Activated CD8-positive, alpha-beta T cell treated with anti-CD3 and anti-CD28 coated beads, Interleukin-2, amount 10 ng/mL, durations not matched to agents 7 days and 5 days (primary cell): Measurements from ENCODE around the gene PARD3. TPM values are rescaled to one million over a fixed set of nuclear protein-coding genes. Genes with fewer than 3 reads are reported as not detected.

Experiments
- ATAC-seq: fragments of 150-1000 bp; cut with Tn5 transposase; one replicate; pipeline ENCODE4 v1.10.0; 2021; ENCODE audit warnings: moderate library complexity
- CTCF ChIA-PET: fragments of 350-600 bp; sonication (Branson Sonifier 250); formaldehyde crosslinking; loops from one replicate; lab custom pipeline; 2021; ENCODE audit warnings: antibody characterized with exemption; lab: Charles Lee
- POLR2A ChIA-PET: fragments of 350-600 bp; sonication (Branson Sonifier 250); formaldehyde crosslinking; loops from one replicate; lab custom pipeline; 2021; ENCODE audit warnings: antibody characterized with exemption; lab: Charles Lee
- DNase-seq: peaks from one replicate; pipeline ENCODE4 v3.0.0-alpha.2; 2020
- H3K27ac Mint-ChIP-seq: one replicate; pipeline ENCODE4 v1.8.0; 2021; ENCODE audit warnings: mild to moderate bottlenecking, mixed read lengths
- H3K27me3 Mint-ChIP-seq: one replicate; pipeline ENCODE4 v1.8.0; 2021; ENCODE audit warnings: low read depth, mixed read lengths
- H3K36me3 Mint-ChIP-seq: one replicate; pipeline ENCODE4 v1.8.0; 2021; ENCODE audit warnings: low read depth, mixed read lengths
- H3K4me1 Mint-ChIP-seq: one replicate; pipeline ENCODE4 v1.8.0; 2021; ENCODE audit warnings: low read depth, mixed read lengths
- H3K4me3 Mint-ChIP-seq: one replicate; pipeline ENCODE4 v1.8.0; 2021; ENCODE audit warnings: mild to moderate bottlenecking, mixed read lengths
- H3K9me3 Mint-ChIP-seq: one replicate; pipeline ENCODE4 v1.8.0; 2022; ENCODE audit warnings: mixed read lengths; ENCODE audit not compliant: insufficient read depth
- total RNA-seq, 2 experiments: library from RNA; stranded (reverse); gene quantifications; one replicate each; pipeline ENCODE4 v1.2.3, GENCODE V29; 2021

Gene PARD3
- total RNA-seq, 2 experiments from 2014 or later = 0.63 to 0.68 TPM

GRCh38 chr10:34252111-34252510 lies 563.0 kb downstream of the PARD3 start:
- H3K36me3 Mint-ChIP-seq = no peaks in the 10 kb centered on the region
- no peak overlapping the region for H3K27ac Mint-ChIP-seq
- CTCF ChIA-PET = no interaction called here
- DNase-seq (no peak), ATAC-seq (no peak)
- H3K4me3 Mint-ChIP-seq = no peak overlapping the region
- no peaks in the 10 kb centered on the region for H3K27me3 Mint-ChIP-seq
- POLR2A ChIA-PET = no interaction called here
- H3K9me3 Mint-ChIP-seq = no peaks in the 10 kb centered on the region
- peaks cover 7% of the 10 kb centered on the region for H3K4me1 Mint-ChIP-seq

DNA sequence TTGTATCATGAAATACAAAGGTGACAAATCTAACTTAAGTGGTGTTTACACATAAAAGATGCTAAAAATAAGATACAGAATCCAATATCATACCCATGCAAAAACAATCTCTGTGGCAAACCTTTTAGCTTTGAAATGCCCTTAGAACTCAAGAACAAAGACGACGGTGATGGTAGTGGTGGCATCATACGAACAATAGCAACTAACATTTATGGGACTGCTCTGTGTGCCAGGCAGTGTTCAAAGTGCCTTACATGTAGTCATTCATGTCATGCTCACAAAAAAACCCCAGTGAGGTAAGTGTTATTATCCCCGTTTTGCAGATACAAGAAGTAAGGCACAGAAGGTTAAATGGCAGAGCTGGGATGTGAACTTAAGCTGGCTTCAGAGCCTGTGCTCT lies 563.9 kb downstream of the PARD3 start:
- ChIA-PET CTCF (no interaction called here), POLR2A (no interaction called here)
- H3K4me1 Mint-ChIP-seq = peaks cover 7% of the 10 kb centered on the region
- no peaks in the 10 kb centered on the region for H3K9me3 Mint-ChIP-seq
- no peak overlapping the region for H3K4me3 Mint-ChIP-seq
- H3K27ac Mint-ChIP-seq = no peak overlapping the region
- no peaks in the 10 kb centered on the region for H3K36me3 Mint-ChIP-seq
- DNase-seq = no peak
- H3K27me3 Mint-ChIP-seq = no peaks in the 10 kb centered on the region
- no peak for ATAC-seq

DNA sequence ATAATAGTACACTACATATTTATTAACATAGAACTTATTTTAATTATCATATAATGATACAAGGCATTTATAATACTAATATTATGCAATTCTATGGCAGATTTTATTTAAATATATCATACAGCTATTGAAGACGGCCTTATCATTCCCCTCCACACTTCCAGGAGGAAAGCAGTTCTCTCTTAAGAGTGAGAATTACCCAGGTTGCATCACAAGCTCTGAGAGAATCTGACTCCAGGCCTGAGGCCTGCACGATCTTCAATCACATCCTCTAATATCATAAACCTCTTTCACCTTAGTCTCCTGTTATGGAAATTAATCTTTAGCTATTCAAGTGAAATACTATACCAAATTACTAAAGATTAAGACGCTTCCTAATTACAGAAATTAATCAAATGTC lies 564.4 kb downstream of the PARD3 start:
- Mint-ChIP-seq H3K27ac (no peak overlapping the region), H3K9me3 (no peaks in the 10 kb centered on the region), H3K27me3 (no peaks in the 10 kb centered on the region), H3K36me3 (no peaks in the 10 kb centered on the region), H3K4me3 (no peak overlapping the region), H3K4me1 (peaks cover 7% of the 10 kb centered on the region)
- DNase-seq = no peak
- no peak for ATAC-seq
- POLR2A ChIA-PET = no interaction called here
- CTCF ChIA-PET = no interaction called here

- Mint-ChIP-seq H3K36me3 (no peaks in the 10 kb centered on the region), H3K9me3 (no peaks in the 10 kb centered on the region), H3K27ac (no peak overlapping the region), H3K4me3 (no peak overlapping the region), H3K4me1 (peaks cover 3% of the 10 kb centered on the region), H3K27me3 (no peaks in the 10 kb centered on the region)
- ATAC-seq (no peak), DNase-seq (no peak)
- ChIA-PET POLR2A (no interaction called here), CTCF (no interaction called here)
These were observed 565.5 kb downstream of the PARD3 start for GRCh38 chr10:34249634-34250033.

DNA sequence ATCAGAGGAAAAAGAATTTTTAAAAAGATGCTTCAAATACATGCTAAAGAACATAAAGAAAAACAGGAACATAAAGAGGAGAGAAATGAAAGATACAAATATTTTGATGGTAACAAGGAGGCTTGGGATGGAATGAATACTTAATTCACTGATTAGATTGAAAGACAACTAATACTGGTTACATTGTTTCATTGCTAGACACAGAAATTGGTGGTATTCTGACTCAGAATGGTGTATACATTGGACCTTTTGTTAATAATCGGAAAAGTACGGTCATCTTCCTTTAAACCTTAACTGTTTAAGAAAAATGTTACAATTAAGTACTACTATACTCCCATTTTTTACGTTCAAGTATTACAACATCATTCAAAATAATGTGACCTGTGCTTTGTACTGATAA lies 567.5 kb downstream of the PARD3 start:
- Mint-ChIP-seq H3K27me3 (no peaks in the 10 kb centered on the region), H3K4me1 (no peaks in the 10 kb centered on the region), H3K9me3 (no peaks in the 10 kb centered on the region), H3K4me3 (no peak overlapping the region), H3K27ac (no peak overlapping the region), H3K36me3 (no peaks in the 10 kb centered on the region)
- ATAC-seq (no peak), DNase-seq (no peak)
- ChIA-PET CTCF (no interaction called here), POLR2A (no interaction called here)

- CTCF ChIA-PET = no interaction called here
- no peaks in the 10 kb centered on the region for H3K27me3 Mint-ChIP-seq
These were observed 570.2 kb downstream of the PARD3 start for GRCh38 chr10:34244756-34245484.

GRCh38 chr10:34241226-34242000 lies 573.7 kb downstream of the PARD3 start:
- no peaks in the 10 kb centered on the region for H3K4me1 Mint-ChIP-seq
- CTCF ChIA-PET = interaction anchor here (0.7 kb wide), 1 partner anchor 79 kb away, joined by 3 read pairs; no protein-coding TSS in a partner anchor

More at GRCh38 chr10:34244756-34245484, 570.2 kb downstream of the PARD3 start:
- Mint-ChIP-seq H3K9me3 (no peaks in the 10 kb centered on the region), H3K4me1 (no peaks in the 10 kb centered on the region), H3K4me3 (no peak overlapping the region), H3K27ac (no peak overlapping the region), H3K36me3 (no peaks in the 10 kb centered on the region)
- POLR2A ChIA-PET = no interaction called here
- DNase-seq = no peak
- no peak for ATAC-seq

GRCh38 chr10:34240039-34240438 lies 575.1 kb downstream of the PARD3 start:
- Mint-ChIP-seq H3K27me3 (no peaks in the 10 kb centered on the region), H3K4me3 (no peak overlapping the region), H3K4me1 (no peaks in the 10 kb centered on the region), H3K9me3 (no peaks in the 10 kb centered on the region), H3K27ac (no peak overlapping the region), H3K36me3 (no peaks in the 10 kb centered on the region)
- ChIA-PET CTCF (no interaction called here), POLR2A (no interaction called here)
- ATAC-seq (no peak), DNase-seq (no peak)

More at GRCh38 chr10:34241226-34242000, 573.7 kb downstream of the PARD3 start:
- POLR2A ChIA-PET = no interaction called here
- Mint-ChIP-seq H3K27ac (no peak overlapping the region), H3K36me3 (no peaks in the 10 kb centered on the region), H3K4me3 (no peak overlapping the region), H3K9me3 (no peaks in the 10 kb centered on the region), H3K27me3 (no peaks in the 10 kb centered on the region)
- no peak for ATAC-seq
- DNase-seq = no peak

DNA sequence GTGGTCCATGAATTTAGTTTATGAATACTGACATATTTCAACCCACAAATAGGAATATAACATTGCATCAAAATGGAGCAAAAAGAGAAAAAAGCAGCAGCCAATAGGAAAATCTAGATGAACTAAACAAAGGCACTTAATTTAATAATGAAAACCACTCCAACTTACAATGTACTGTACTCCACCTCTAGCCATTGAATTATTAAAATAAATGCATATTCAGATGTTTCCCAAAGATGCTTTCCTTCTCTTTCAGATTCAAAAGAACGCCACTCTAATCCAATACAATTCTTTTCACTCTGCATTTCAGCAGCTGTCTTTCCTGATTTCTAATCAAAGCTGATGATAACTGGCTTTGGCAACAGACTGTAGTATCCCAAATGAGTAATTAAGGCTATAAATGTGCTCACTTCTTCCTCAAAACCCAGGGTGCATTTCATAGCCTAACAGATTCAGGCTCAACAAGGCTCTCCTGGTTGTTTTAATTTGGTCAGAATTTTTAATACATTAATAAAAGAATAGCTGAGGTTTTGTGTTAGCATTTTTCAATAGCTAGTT lies 577.1 kb downstream of the PARD3 start:
- POLR2A ChIA-PET = no interaction called here
- no peak for ATAC-seq
- no peak for DNase-seq
- H3K4me3 Mint-ChIP-seq = no peak overlapping the region
- no peaks in the 10 kb centered on the region for H3K27me3 Mint-ChIP-seq
- CTCF ChIA-PET = no interaction called here
- H3K4me1 Mint-ChIP-seq = no peaks in the 10 kb centered on the region
- H3K9me3 Mint-ChIP-seq = no peaks in the 10 kb centered on the region
- no peaks in the 10 kb centered on the region for H3K36me3 Mint-ChIP-seq
- no peak overlapping the region for H3K27ac Mint-ChIP-seq

DNA sequence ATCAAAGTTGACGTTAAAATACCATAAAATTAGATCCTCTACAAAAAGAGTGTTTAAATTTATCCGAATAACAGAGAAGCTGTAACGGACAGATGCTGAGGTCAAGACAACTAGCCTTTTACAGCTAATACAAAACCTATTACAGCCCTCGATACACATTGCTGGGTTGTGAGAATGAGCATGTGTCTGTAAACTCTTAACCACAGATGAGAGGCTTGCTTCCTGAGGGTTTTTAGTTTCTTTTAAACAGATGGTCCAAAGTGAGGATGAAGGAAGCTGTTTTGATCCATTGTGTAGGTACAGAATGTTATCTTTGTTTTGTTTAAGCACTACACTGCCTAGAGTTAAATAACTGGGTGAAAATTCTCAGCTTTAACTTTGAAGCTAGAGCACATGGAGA lies 578.2 kb downstream of the PARD3 start:
- ATAC-seq (no peak), DNase-seq (no peak)
- Mint-ChIP-seq H3K9me3 (no peaks in the 10 kb centered on the region), H3K4me1 (no peaks in the 10 kb centered on the region), H3K4me3 (no peak overlapping the region), H3K27ac (no peak overlapping the region), H3K36me3 (no peaks in the 10 kb centered on the region), H3K27me3 (no peaks in the 10 kb centered on the region)
- ChIA-PET POLR2A (interaction anchor here (0.7 kb wide), 1 partner anchor 40 kb away, joined by 3 read pairs; no protein-coding TSS in a partner anchor), CTCF (no interaction called here)

DNA sequence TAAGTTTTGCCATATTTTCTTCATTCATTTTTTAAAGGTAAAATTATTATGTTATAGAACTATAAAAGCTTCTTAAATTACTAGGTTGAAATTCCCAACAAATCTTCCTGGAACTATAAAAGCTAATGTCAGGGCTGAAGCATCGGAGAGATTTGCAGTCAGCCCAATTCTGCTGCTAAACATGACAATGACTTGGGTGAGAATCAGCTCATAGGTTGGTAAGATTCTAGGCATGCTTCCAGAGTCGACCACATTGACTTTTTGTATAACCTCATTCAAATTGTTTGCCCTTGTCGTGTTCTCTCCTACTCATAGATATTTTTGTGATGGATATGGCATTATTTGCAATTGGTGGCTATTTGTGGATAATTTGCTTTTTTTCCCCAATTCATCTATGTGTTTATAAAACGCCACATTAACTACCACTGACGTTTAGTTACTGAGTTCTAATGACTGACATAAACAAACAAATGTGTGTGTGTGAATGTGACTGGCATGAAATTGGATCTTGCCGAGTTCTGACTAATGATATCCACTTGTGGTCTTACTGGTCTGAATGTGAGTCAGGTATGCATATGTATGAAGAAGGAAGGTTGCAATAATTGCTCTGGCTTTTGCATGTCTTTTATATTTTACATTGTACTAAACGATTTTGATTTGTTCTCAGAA lies 579.8 kb downstream of the PARD3 start:
- CTCF ChIA-PET = no interaction called here
- H3K9me3 Mint-ChIP-seq = no peaks in the 10 kb centered on the region
- POLR2A ChIA-PET = no interaction called here
- no peak overlapping the region for H3K27ac Mint-ChIP-seq
- H3K36me3 Mint-ChIP-seq = no peaks in the 10 kb centered on the region
- H3K4me1 Mint-ChIP-seq = no peaks in the 10 kb centered on the region
- no peak for ATAC-seq
- no peaks in the 10 kb centered on the region for H3K27me3 Mint-ChIP-seq
- DNase-seq = no peak
- no peak overlapping the region for H3K4me3 Mint-ChIP-seq

GRCh38 chr10:34232481-34232880 lies 582.6 kb downstream of the PARD3 start:
- Mint-ChIP-seq H3K36me3 (no peaks in the 10 kb centered on the region), H3K27me3 (no peaks in the 10 kb centered on the region), H3K9me3 (no peaks in the 10 kb centered on the region), H3K4me1 (no peaks in the 10 kb centered on the region), H3K27ac (no peak overlapping the region), H3K4me3 (no peak overlapping the region)
- ATAC-seq = no peak
- CTCF ChIA-PET = interaction anchor here (1.6 kb wide), 1 partner anchor 87 kb away, joined by 3 read pairs; no protein-coding TSS in a partner anchor
- DNase-seq = no peak
- POLR2A ChIA-PET = no interaction called here
